ENCODE measurements around the gene FZD7.

The FZD7 gene

GRCh38 chr2:202007015-202007982 is 26.4 kb upstream of the FZD7 start:
- WGBS (ENCODE audit: extremely low coverage, insufficient coverage, insufficient read length): no CpG with 5 or more reads among the region's 7 CpGs
- Histone ChIP-seq H3K27me3 (ENCODE audit: insufficient read depth, low read length) (no peaks in the 10 kb centered on the region), H3K4ac (ENCODE audit: low read depth, low read length) (no peak overlapping the region), H3K79me1 (ENCODE audit: low read length) (no peaks in the 10 kb centered on the region), H3K23ac (ENCODE audit: low read length) (no peak overlapping the region), H3K18ac (ENCODE audit: low read length) (no peak overlapping the region), H4K12ac (ENCODE audit: low read depth, low read length) (no peak overlapping the region), H3K4me2 (ENCODE audit: low read length) (no peak overlapping the region), H3K27ac (ENCODE audit: low read depth, low read length) (no peak overlapping the region), H3K4me3 (ENCODE audit: low read depth, low read length) (no peak overlapping the region), H3K9ac (ENCODE audit: low read length) (no peak overlapping the region), H2BK12ac (ENCODE audit: low read length) (no peak overlapping the region), H2BK120ac (ENCODE audit: insufficient read depth, low read length, poor library complexity) (no peak overlapping the region), H3K79me2 (ENCODE audit: control insufficient read depth, insufficient read depth, low read length, poor library complexity) (no peaks in the 10 kb centered on the region), H2BK5ac (ENCODE audit: low read depth, low read length, poor library complexity) (no peak overlapping the region), H2AFZ (ENCODE audit: insufficient read depth, low read length, poor library complexity) (no peak overlapping the region), H3K36me3 (ENCODE audit: control insufficient read depth in 1 of 2, insufficient read depth in 2 of 2, low read length in 2 of 2) (no peaks in the 10 kb centered on the region), H3K14ac (ENCODE audit: low read length) (no peak overlapping the region), H3K4me1 (ENCODE audit: control insufficient read depth in 1 of 2, insufficient read depth in 2 of 2, low read length in 2 of 2) (no peaks in the 10 kb centered on the region), H4K8ac (ENCODE audit: low read depth, low read length) (no peak overlapping the region), H4K91ac (ENCODE audit: low read depth, low read length) (no peak overlapping the region), H2AK5ac (ENCODE audit: low read length) (no peak overlapping the region), H3K9me3 (ENCODE audit: insufficient read depth, low read depth, low read length) (no peaks in the 10 kb centered on the region)
- DNase-seq: no peak

GRCh38 chr2:202007983-202008354 is 25.7 kb upstream of the FZD7 start:
- Histone ChIP-seq H3K18ac (ENCODE audit: low read length) (no peak overlapping the region), H2BK12ac (ENCODE audit: low read length) (no peak overlapping the region), H4K12ac (ENCODE audit: low read depth, low read length) (no peak overlapping the region), H3K79me1 (ENCODE audit: low read length) (no peaks in the 10 kb centered on the region), H2AFZ (ENCODE audit: insufficient read depth, low read length, poor library complexity) (no peak overlapping the region), H3K4me1 (ENCODE audit: control insufficient read depth in 1 of 2, insufficient read depth in 2 of 2, low read length in 2 of 2) (no peaks in the 10 kb centered on the region), H4K91ac (ENCODE audit: low read depth, low read length) (no peak overlapping the region), H2BK5ac (ENCODE audit: low read depth, low read length, poor library complexity) (no peak overlapping the region), H2BK120ac (ENCODE audit: insufficient read depth, low read length, poor library complexity) (no peak overlapping the region), H2AK5ac (ENCODE audit: low read length) (no peak overlapping the region), H3K27me3 (ENCODE audit: insufficient read depth, low read length) (no peaks in the 10 kb centered on the region), H3K4ac (ENCODE audit: low read depth, low read length) (no peak overlapping the region), H3K9ac (ENCODE audit: low read length) (no peak overlapping the region), H3K79me2 (ENCODE audit: control insufficient read depth, insufficient read depth, low read length, poor library complexity) (no peaks in the 10 kb centered on the region), H4K8ac (ENCODE audit: low read depth, low read length) (no peak overlapping the region), H3K4me2 (ENCODE audit: low read length) (no peak overlapping the region), H3K36me3 (ENCODE audit: control insufficient read depth in 1 of 2, insufficient read depth in 2 of 2, low read length in 2 of 2) (no peaks in the 10 kb centered on the region), H3K4me3 (ENCODE audit: low read depth, low read length) (no peak overlapping the region), H3K9me3 (ENCODE audit: insufficient read depth, low read depth, low read length) (no peaks in the 10 kb centered on the region), H3K23ac (ENCODE audit: low read length) (no peak overlapping the region), H3K27ac (ENCODE audit: low read depth, low read length) (no peak overlapping the region), H3K14ac (ENCODE audit: low read length) (no peak overlapping the region)
- WGBS (ENCODE audit: extremely low coverage, insufficient coverage, insufficient read length): no CpG with 5 or more reads among the region's 2 CpGs
- DNase-seq: no peak

- Histone ChIP-seq H3K18ac (ENCODE audit: low read length) (no peak overlapping the region), H3K4me1 (ENCODE audit: control insufficient read depth in 1 of 2, insufficient read depth in 2 of 2, low read length in 2 of 2) (no peaks in the 10 kb centered on the region), H3K9ac (ENCODE audit: low read length) (no peak overlapping the region), H3K79me1 (ENCODE audit: low read length) (no peaks in the 10 kb centered on the region), H3K14ac (ENCODE audit: low read length) (no peak overlapping the region), H4K8ac (ENCODE audit: low read depth, low read length) (no peak overlapping the region), H3K27ac (ENCODE audit: low read depth, low read length) (no peak overlapping the region), H2AK5ac (ENCODE audit: low read length) (no peak overlapping the region), H2BK5ac (ENCODE audit: low read depth, low read length, poor library complexity) (no peak overlapping the region), H3K23ac (ENCODE audit: low read length) (no peak overlapping the region), H2BK120ac (ENCODE audit: insufficient read depth, low read length, poor library complexity) (no peak overlapping the region), H3K4ac (ENCODE audit: low read depth, low read length) (no peak overlapping the region), H4K91ac (ENCODE audit: low read depth, low read length) (no peak overlapping the region), H3K4me3 (ENCODE audit: low read depth, low read length) (no peak overlapping the region), H3K4me2 (ENCODE audit: low read length) (no peak overlapping the region), H3K79me2 (ENCODE audit: control insufficient read depth, insufficient read depth, low read length, poor library complexity) (no peaks in the 10 kb centered on the region), H2BK12ac (ENCODE audit: low read length) (no peak overlapping the region), H2AFZ (ENCODE audit: insufficient read depth, low read length, poor library complexity) (no peak overlapping the region), H3K36me3 (ENCODE audit: control insufficient read depth in 1 of 2, insufficient read depth in 2 of 2, low read length in 2 of 2) (no peaks in the 10 kb centered on the region), H3K9me3 (ENCODE audit: insufficient read depth, low read depth, low read length) (no peaks in the 10 kb centered on the region), H3K27me3 (ENCODE audit: insufficient read depth, low read length) (no peaks in the 10 kb centered on the region), H4K12ac (ENCODE audit: low read depth, low read length) (no peak overlapping the region)
- DNase-seq: no peak
- WGBS (ENCODE audit: extremely low coverage, insufficient coverage, insufficient read length): no CpG with 5 or more reads among the region's 5 CpGs
Observed at GRCh38 chr2:202009019-202009481, 24.6 kb upstream of the FZD7 start.

GRCh38 chr2:202009581-202009980 is 24.1 kb upstream of the FZD7 start:
- Histone ChIP-seq H3K9ac (ENCODE audit: low read length) (no peak overlapping the region), H2BK5ac (ENCODE audit: low read depth, low read length, poor library complexity) (no peak overlapping the region), H2BK12ac (ENCODE audit: low read length) (no peak overlapping the region), H3K18ac (ENCODE audit: low read length) (no peak overlapping the region), H3K79me2 (ENCODE audit: control insufficient read depth, insufficient read depth, low read length, poor library complexity) (no peaks in the 10 kb centered on the region), H3K4me1 (ENCODE audit: control insufficient read depth in 1 of 2, insufficient read depth in 2 of 2, low read length in 2 of 2) (no peaks in the 10 kb centered on the region), H3K14ac (ENCODE audit: low read length) (no peak overlapping the region), H4K8ac (ENCODE audit: low read depth, low read length) (no peak overlapping the region), H3K27me3 (ENCODE audit: insufficient read depth, low read length) (no peaks in the 10 kb centered on the region), H3K4me2 (ENCODE audit: low read length) (no peak overlapping the region), H4K12ac (ENCODE audit: low read depth, low read length) (no peak overlapping the region), H2AK5ac (ENCODE audit: low read length) (no peak overlapping the region), H2BK120ac (ENCODE audit: insufficient read depth, low read length, poor library complexity) (no peak overlapping the region), H3K9me3 (ENCODE audit: insufficient read depth, low read depth, low read length) (no peaks in the 10 kb centered on the region), H3K4ac (ENCODE audit: low read depth, low read length) (no peak overlapping the region), H3K23ac (ENCODE audit: low read length) (no peak overlapping the region), H4K91ac (ENCODE audit: low read depth, low read length) (no peak overlapping the region), H3K79me1 (ENCODE audit: low read length) (no peaks in the 10 kb centered on the region), H2AFZ (ENCODE audit: insufficient read depth, low read length, poor library complexity) (no peak overlapping the region), H3K4me3 (ENCODE audit: low read depth, low read length) (no peak overlapping the region), H3K36me3 (ENCODE audit: control insufficient read depth in 1 of 2, insufficient read depth in 2 of 2, low read length in 2 of 2) (no peaks in the 10 kb centered on the region), H3K27ac (ENCODE audit: low read depth, low read length) (no peak overlapping the region)
- DNase-seq: no peak
- WGBS (ENCODE audit: extremely low coverage, insufficient coverage, insufficient read length): no CpG with 5 or more reads among the region's 7 CpGs
